Epithelial cell of esophagus (primary cell): ENCODE measurements around the gene DCST1.

Experiments used
- DNase-seq: peaks from one replicate; pipeline ENCODE4 v3.0.0; 2010; ENCODE audit warnings: low read depth
- H3K4me3 ChIP-seq: 2 replicates; pipeline ENCODE4 v1.5.1; 2011; ENCODE audit warnings: mild to moderate bottlenecking, low read length, control low read depth
- CTCF ChIP-seq: IDR thresholded peaks from 2 replicates; pipeline ENCODE4 v1.5.1; 2011; ENCODE audit warnings: low read depth, mild to moderate bottlenecking, low read length, control low read depth, inconsistent platforms; ENCODE audit not compliant: insufficient read depth; ENCODE audit errors: missing control alignments

The DCST1 gene

GRCh38 chr1:155011004-155011416, 22.6 kb upstream of the DCST1 start:
- peak overlapping the region; percentile 21 for H3K4me3 ChIP-seq
- no peak for TF ChIP-seq CTCF
- DNase-seq, result no peak

- H3K4me3 ChIP-seq, result peak overlapping the region; percentile 21
- peak; percentile 35 for DNase-seq
- no peak for TF ChIP-seq CTCF
These were observed 22.1 kb upstream of the DCST1 start for GRCh38 chr1:155011437-155012025.

GRCh38 chr1:155012026-155012546, 21.5 kb upstream of the DCST1 start:
- no peak for TF ChIP-seq CTCF
- DNase-seq, result peak; percentile 78
- peak overlapping the region; percentile 21 for H3K4me3 ChIP-seq

- DNase-seq, result no peak
- no peak overlapping the region for H3K4me3 ChIP-seq
These were observed 20.6 kb upstream of the DCST1 start for GRCh38 chr1:155012776-155013602.

GRCh38 chr1:155013632-155014031, 20.0 kb upstream of the DCST1 start:
- TF ChIP-seq CTCF, result no peak
- no peak for DNase-seq
- no peak overlapping the region for H3K4me3 ChIP-seq

More at GRCh38 chr1:155012776-155013602, 20.6 kb upstream of the DCST1 start:
- no peak for TF ChIP-seq CTCF

GRCh38 chr1:155014709-155015508, 18.7 kb upstream of the DCST1 start:
- no peak for TF ChIP-seq CTCF
- H3K4me3 ChIP-seq, result no peak overlapping the region
- DNase-seq, result no peak
